Gastrocnemius medialis (tissue), 4 donors: ENCODE results near the gene PROX1.

Experiments
- POLR2A ChIP-seq, 2 donors: fragments of 450-650 bp; IDR thresholded peaks; one replicate each; pipeline ENCODE4 v1.6.1; 2017; ENCODE audit warnings: antibody characterized with exemption in 2 of 2, mild to moderate bottlenecking in 2 of 2, moderate library complexity in 2 of 2
- TF ChIP-seq, protein P1 (sequence below), 5 experiments: fragments of 450-650 bp in 3 of 5; fragments of 200-600 bp in 2 of 5; sonication (generic) in 2 of 5; IDR thresholded peaks in 4 of 5; conservative IDR thresholded peaks in 1 of 5; 1 replicate in 4 of 5; 2 replicates in 1 of 5; pipeline ENCODE4 v1.5.1; 2016 to 2019; ENCODE audit warnings: antibody characterized with exemption in 5 of 5, mild to moderate bottlenecking in 3 of 5, moderate library complexity in 3 of 5

DNA sequence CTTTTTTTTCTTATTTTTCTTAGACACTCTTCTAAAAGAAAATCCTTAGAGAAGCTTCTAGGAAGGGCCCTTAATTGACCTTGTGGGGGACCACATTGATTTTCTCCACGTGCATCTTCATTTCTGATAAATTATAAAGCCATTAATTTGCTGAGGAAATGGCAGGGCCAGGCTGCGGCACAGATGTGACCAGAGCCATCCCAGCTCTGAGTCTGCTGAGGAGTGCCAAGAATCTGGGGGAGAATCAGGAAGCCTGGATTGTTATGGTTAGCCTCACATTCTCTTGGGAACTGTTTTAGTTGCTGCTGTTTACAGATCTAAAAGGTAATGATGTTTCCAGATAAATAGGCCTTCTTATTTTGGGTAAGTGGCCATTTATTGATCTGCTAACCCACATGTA is 16.2 kb downstream of the PROX1 start:
- TF ChIP-seq, protein P1, sequence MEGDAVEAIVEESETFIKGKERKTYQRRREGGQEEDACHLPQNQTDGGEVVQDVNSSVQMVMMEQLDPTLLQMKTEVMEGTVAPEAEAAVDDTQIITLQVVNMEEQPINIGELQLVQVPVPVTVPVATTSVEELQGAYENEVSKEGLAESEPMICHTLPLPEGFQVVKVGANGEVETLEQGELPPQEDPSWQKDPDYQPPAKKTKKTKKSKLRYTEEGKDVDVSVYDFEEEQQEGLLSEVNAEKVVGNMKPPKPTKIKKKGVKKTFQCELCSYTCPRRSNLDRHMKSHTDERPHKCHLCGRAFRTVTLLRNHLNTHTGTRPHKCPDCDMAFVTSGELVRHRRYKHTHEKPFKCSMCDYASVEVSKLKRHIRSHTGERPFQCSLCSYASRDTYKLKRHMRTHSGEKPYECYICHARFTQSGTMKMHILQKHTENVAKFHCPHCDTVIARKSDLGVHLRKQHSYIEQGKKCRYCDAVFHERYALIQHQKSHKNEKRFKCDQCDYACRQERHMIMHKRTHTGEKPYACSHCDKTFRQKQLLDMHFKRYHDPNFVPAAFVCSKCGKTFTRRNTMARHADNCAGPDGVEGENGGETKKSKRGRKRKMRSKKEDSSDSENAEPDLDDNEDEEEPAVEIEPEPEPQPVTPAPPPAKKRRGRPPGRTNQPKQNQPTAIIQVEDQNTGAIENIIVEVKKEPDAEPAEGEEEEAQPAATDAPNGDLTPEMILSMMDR (IDR thresholded peaks at IDR 0.05 in 4 of 5, conservative IDR thresholded peaks at IDR 0.05 in 1 of 5), result no peak
- no peak for TF ChIP-seq POLR2A (IDR thresholded peaks at IDR 0.05)
